ENCODE data around the gene LILRB5. TPM values are rescaled to one million over a fixed set of nuclear protein-coding genes. Genes with fewer than 3 reads are reported as not detected.
"Not testable (repeated sequence)": the region's sequence is repeated elsewhere in the genome, so short reads cannot be mapped to it uniquely, and the experiment has no call there.

LILRB5 gene
- polyA plus RNA-seq, 3 donors = 0.14 to 1.1 (median 0.17) TPM

DNA sequence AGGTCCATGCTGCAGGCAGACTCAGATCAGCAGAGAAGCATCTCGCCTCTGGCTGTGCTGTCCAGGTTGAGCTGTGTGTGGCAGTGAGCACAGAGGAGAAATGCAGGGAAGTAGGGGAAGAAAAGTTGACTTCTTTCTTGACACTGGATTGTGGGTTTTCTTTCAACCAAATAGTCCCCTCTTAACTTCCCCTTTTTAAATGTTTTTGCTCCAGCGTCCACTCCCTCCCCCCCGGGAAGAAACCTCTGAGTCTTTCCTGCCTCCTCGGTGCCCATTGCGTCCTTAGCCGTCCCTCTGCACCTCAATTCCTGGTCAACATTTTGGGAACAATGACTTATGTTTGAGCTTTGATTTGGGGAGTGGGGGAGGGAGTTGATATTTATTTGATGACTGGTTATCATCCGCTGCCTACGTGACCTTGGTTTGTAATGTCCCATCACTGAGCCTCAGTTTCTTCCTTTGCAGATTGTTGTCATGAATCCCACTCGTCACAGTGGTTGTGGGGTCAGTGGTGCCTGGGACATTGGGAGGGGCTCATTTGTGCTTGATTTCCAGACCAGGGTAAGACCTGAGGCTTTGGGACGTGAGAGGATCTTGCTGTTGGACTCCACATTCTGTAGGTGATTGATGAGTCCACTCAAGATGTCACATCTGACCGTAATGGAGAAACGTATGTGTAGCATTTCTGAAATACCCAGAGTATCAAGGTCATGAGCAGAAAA is 24.1 kb upstream of the LILRB5 start, which contains the start of gene LILRB2:
Gene LILRB2 (minus strand): TSS at position 104 of the 722 bp plus-strand sequence. CDS start 614 bp downstream, outside the sequence.
- Histone ChIP-seq H3K4me3 (replicated peaks in 1 of 3; ENCODE audit: low read depth in 2 of 3, low read length in 3 of 3) (peak within 1 kb of the TSS; percentile 57 to 90 (median 72)), H2AFZ (ENCODE audit: insufficient read depth, low read depth, low read length, poor library complexity, severe bottlenecking) (peak within 1 kb of the TSS; percentile 37), H3K4me2 (replicated peaks; ENCODE audit: extremely low read depth, low read length, poor library complexity, severe bottlenecking) (peak within 1 kb of the TSS; percentile 86), H3K9me3 (replicated peaks in 1 of 2; ENCODE audit: control insufficient read depth in 1 of 2, insufficient read depth in 1 of 2, low read length in 2 of 2) (no peaks in the 10 kb centered on the region), H3K9ac (ENCODE audit: insufficient read depth, low read length, poor library complexity, severe bottlenecking) (peak within 1 kb of the TSS; percentile 78), H3K36me3 (replicated peaks in 1 of 2; ENCODE audit: control insufficient read depth in 1 of 2, insufficient read depth in 2 of 2, low read length in 2 of 2) (peaks cover 35 to 39% of the 10 kb centered on the region in 2 donors), H3K27ac (ENCODE audit: low read depth in 1 of 2, low read length in 2 of 2) (peak within 1 kb of the TSS; percentile 79 to 94), H3K79me2 (ENCODE audit: insufficient read depth, low read length) (peaks cover 42% of the 10 kb centered on the region), H3K4me1 (ENCODE audit: control insufficient read depth in 1 of 2, insufficient read depth in 2 of 2, low read length in 2 of 2) (peaks cover 79 to 91% of the 10 kb centered on the region in 2 donors), H3K27me3 (ENCODE audit: control insufficient read depth in 2 of 2, insufficient read depth in 2 of 2, low read length in 2 of 2) (no peaks in the 10 kb centered on the region), H4K20me1 (ENCODE audit: insufficient read depth, low read length) (peaks cover 39% of the 10 kb centered on the region)
- peaks cover 89% of the 10 kb centered on the region for H3K4me1 Mint-ChIP-seq
- intact Hi-C loops (cut with micrococcal nuclease) = loop anchor here (2.0 to 10.0 kb wide), 3 partner anchors 14 to 54 kb away; partner anchors contain the start of gene LILRA4 (in 1 of the 2)
- DNase-seq = peak; percentile 51 to 79 (median 73)
- H3K36me3 Mint-ChIP-seq = peaks cover 37 to 42% of the 10 kb centered on the region in 2 donors
- 67% methylated on average over 6 of the region's 12 CpGs for WGBS (ENCODE audit: insufficient coverage)
- H3K27ac Mint-ChIP-seq = peak within 1 kb of the TSS; percentile 95 to 100 (median 99)
- peak within 1 kb of the TSS; percentile 99 for H3K4me3 Mint-ChIP-seq
- H3K27me3 Mint-ChIP-seq (ENCODE audit: low read depth in 3 of 3) = peaks cover 0 to 2% (median 1%) of the 10 kb centered on the region in 3 donors
- H3K9me3 Mint-ChIP-seq = peaks cover 0 to 3% (median 0%) of the 10 kb centered on the region in 7 donors
- TF ChIP-seq, protein P1, sequence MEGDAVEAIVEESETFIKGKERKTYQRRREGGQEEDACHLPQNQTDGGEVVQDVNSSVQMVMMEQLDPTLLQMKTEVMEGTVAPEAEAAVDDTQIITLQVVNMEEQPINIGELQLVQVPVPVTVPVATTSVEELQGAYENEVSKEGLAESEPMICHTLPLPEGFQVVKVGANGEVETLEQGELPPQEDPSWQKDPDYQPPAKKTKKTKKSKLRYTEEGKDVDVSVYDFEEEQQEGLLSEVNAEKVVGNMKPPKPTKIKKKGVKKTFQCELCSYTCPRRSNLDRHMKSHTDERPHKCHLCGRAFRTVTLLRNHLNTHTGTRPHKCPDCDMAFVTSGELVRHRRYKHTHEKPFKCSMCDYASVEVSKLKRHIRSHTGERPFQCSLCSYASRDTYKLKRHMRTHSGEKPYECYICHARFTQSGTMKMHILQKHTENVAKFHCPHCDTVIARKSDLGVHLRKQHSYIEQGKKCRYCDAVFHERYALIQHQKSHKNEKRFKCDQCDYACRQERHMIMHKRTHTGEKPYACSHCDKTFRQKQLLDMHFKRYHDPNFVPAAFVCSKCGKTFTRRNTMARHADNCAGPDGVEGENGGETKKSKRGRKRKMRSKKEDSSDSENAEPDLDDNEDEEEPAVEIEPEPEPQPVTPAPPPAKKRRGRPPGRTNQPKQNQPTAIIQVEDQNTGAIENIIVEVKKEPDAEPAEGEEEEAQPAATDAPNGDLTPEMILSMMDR (IDR thresholded peaks at IDR 0.05) = no peak

DNA sequence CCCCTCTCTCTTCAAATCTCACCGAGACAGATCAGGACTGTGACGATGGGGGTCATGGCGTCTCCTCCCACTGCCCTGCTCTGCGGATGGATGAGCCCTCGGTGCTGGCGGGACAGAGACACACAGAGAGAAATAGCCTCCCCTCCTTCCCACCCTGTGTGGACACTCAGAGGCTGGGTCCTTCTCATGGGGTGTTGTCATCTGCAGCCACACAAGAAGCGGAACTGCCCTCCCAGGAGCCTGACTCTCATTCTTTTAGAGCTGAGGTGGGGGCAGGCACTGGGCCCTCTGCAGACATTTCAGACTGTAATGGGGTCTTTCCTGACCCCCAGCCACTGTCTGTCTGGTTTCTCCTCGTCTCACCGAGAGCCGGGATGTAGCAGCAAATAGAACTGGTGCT is 23.4 kb upstream of the LILRB5 start:
- H3K9me3 ChIP-seq (replicated peaks in 1 of 2; ENCODE audit: control insufficient read depth in 1 of 2, insufficient read depth in 1 of 2, low read length in 2 of 2); H3K27me3 Mint-ChIP-seq (ENCODE audit: low read depth in 3 of 3); H3K27me3 ChIP-seq (ENCODE audit: control insufficient read depth in 2 of 2, insufficient read depth in 2 of 2, low read length in 2 of 2); H3K9me3 Mint-ChIP-seq: not testable (repeated sequence)
- H2AFZ ChIP-seq (ENCODE audit: insufficient read depth, low read depth, low read length, poor library complexity, severe bottlenecking) = peak overlapping the region; percentile 37
- H3K4me2 ChIP-seq (replicated peaks; ENCODE audit: extremely low read depth, low read length, poor library complexity, severe bottlenecking) = peak overlapping the region; percentile 86
- H3K36me3 ChIP-seq (replicated peaks in 1 of 2; ENCODE audit: control insufficient read depth in 1 of 2, insufficient read depth in 2 of 2, low read length in 2 of 2) = peaks cover 42 to 46% of the 10 kb centered on the region in 2 donors
- peaks cover 89% of the 10 kb centered on the region for H3K4me1 Mint-ChIP-seq
- peak overlapping the region; percentile 79 to 94 for H3K27ac ChIP-seq (ENCODE audit: low read depth in 1 of 2, low read length in 2 of 2)
- peak overlapping the region; percentile 57 to 90 (median 72) for H3K4me3 ChIP-seq (replicated peaks in 1 of 3; ENCODE audit: low read depth in 2 of 3, low read length in 3 of 3)
- intact Hi-C loops (cut with micrococcal nuclease) = loop anchor here (2.0 to 10.0 kb wide), 3 partner anchors 14 to 54 kb away; partner anchors contain the start of gene LILRA4 (in 1 of the 2)
- H3K4me3 Mint-ChIP-seq = peak overlapping the region; percentile 99
- H3K27ac Mint-ChIP-seq = peak overlapping the region; percentile 95 to 100 (median 99)
- H3K36me3 Mint-ChIP-seq = peaks cover 44 to 50% of the 10 kb centered on the region in 2 donors
- H3K4me1 ChIP-seq (ENCODE audit: control insufficient read depth in 1 of 2, insufficient read depth in 2 of 2, low read length in 2 of 2) = peaks cover 79 to 91% of the 10 kb centered on the region in 2 donors
- peak overlapping the region; percentile 78 for H3K9ac ChIP-seq (ENCODE audit: insufficient read depth, low read length, poor library complexity, severe bottlenecking)
- peak; percentile 72 to 80 (median 79) for DNase-seq
- H4K20me1 ChIP-seq (ENCODE audit: insufficient read depth, low read length) = peaks cover 46% of the 10 kb centered on the region
- WGBS (ENCODE audit: insufficient coverage) = 4% methylated on average over 10 of the region's 10 CpGs
- H3K79me2 ChIP-seq (ENCODE audit: insufficient read depth, low read length) = peaks cover 46% of the 10 kb centered on the region

DNA sequence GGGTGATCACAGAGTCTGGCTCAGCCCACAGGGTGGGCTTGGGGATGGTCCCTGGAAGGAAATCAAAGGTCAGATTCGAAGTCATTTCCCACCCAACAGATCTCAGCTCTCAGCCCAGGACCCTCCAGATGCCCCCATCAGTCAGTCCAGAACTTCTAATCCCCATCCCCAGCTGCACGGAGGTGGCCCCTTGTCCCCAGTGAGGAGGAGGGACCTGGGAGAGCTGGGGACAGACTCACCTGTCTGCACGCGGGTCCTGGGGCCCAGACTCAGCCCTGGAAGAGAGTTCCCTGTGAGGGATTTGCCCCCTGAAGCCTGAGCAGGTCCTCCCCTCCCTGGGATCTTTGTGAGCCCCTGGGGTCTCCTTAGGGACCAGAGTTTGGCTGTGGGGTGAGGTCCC is 23.0 kb upstream of the LILRB5 start:
- intact Hi-C loops (cut with micrococcal nuclease) = loop anchor here (2.0 to 10.0 kb wide), 3 partner anchors 13 to 55 kb away; partner anchors contain the start of gene LILRA4 (in 1 of the 2)
- not testable (repeated sequence) for H3K9me3 ChIP-seq (replicated peaks in 1 of 2; ENCODE audit: control insufficient read depth in 1 of 2, insufficient read depth in 1 of 2, low read length in 2 of 2); H3K9me3 Mint-ChIP-seq; H2AFZ ChIP-seq (ENCODE audit: insufficient read depth, low read depth, low read length, poor library complexity, severe bottlenecking); DNase-seq; H3K27me3 ChIP-seq (ENCODE audit: control insufficient read depth in 2 of 2, insufficient read depth in 2 of 2, low read length in 2 of 2); H3K27me3 Mint-ChIP-seq (ENCODE audit: low read depth in 3 of 3)
- Mint-ChIP-seq H3K36me3 (peaks cover 48 to 54% of the 10 kb centered on the region in 2 donors), H3K4me3 (peak overlapping the region; percentile 99), H3K4me1 (peaks cover 91% of the 10 kb centered on the region), H3K27ac (peak overlapping the region; percentile 95 to 100 (median 99))
- Histone ChIP-seq H3K4me1 (ENCODE audit: control insufficient read depth in 1 of 2, insufficient read depth in 2 of 2, low read length in 2 of 2) (peaks cover 77 to 91% of the 10 kb centered on the region in 2 donors), H3K9ac (ENCODE audit: insufficient read depth, low read length, poor library complexity, severe bottlenecking) (peak overlapping the region; percentile 78), H3K27ac (ENCODE audit: low read depth in 1 of 2, low read length in 2 of 2) (peak overlapping the region; percentile 79 to 94), H3K4me3 (replicated peaks in 1 of 3; ENCODE audit: low read depth in 2 of 3, low read length in 3 of 3) (peak overlapping the region; percentile 57 to 90 (median 72)), H3K79me2 (ENCODE audit: insufficient read depth, low read length) (peaks cover 46% of the 10 kb centered on the region), H3K36me3 (replicated peaks in 1 of 2; ENCODE audit: control insufficient read depth in 1 of 2, insufficient read depth in 2 of 2, low read length in 2 of 2) (peaks cover 47 to 50% of the 10 kb centered on the region in 2 donors), H4K20me1 (ENCODE audit: insufficient read depth, low read length) (peaks cover 49% of the 10 kb centered on the region), H3K4me2 (replicated peaks; ENCODE audit: extremely low read depth, low read length, poor library complexity, severe bottlenecking) (peak overlapping the region; percentile 86)
- WGBS (ENCODE audit: insufficient coverage) = 80% methylated on average over 1 of the region's 4 CpGs

Data from CD14-positive monocyte (primary cell).